Spleen (tissue), 7 donors: ENCODE data around the gene RPS27.
"Not testable (repeated sequence)": the region's sequence is repeated elsewhere in the genome, so short reads cannot be mapped to it uniquely, and the experiment has no call there.

Experiments used
- CTCF ChIP-seq, 11 experiments: fragments of 200-600 bp in 7 of 11; fragments of 450-650 bp in 4 of 11; sonication (generic) in 4 of 11; IDR thresholded peaks in 8 of 11; conservative IDR thresholded peaks in 3 of 11; 1 replicate in 7 of 11; 2 replicates in 4 of 11; pipeline versions ENCODE4 v1.4.0 to v1.8.0; 2016 to 2021; ENCODE audit warnings: antibody characterized with exemption in 11 of 11, inconsistent platforms in 4 of 11, mild to moderate bottlenecking in 1 of 11
- POLR2A ChIP-seq, 3 donors: fragments of 450-650 bp; IDR thresholded peaks; one replicate each; pipeline ENCODE4 v1.5.1; 2017; ENCODE audit warnings: antibody characterized with exemption in 3 of 3, mild to moderate bottlenecking in 1 of 3
- POLR2AphosphoS5 ChIP-seq, 3 donors: sonication (generic); formaldehyde crosslinking; IDR thresholded peaks; one replicate each; pipeline ENCODE4 v1.5.1; 2017; ENCODE audit warnings: antibody characterized with exemption in 3 of 3
- donor health status: DM: no; HTN: no; CAD: no; lungs with moderate emphysema.
- donor health status: DM: no; HTN: no; CAD: no.
- donor health status: DM: no; HTN: no; CAD: no.

- TF ChIP-seq POLR2A (IDR thresholded peaks at IDR 0.05); POLR2AphosphoS5 (IDR thresholded peaks at IDR 0.05); CTCF (IDR thresholded peaks at IDR 0.05 in 8 of 11, conservative IDR thresholded peaks at IDR 0.05 in 3 of 11): not testable (repeated sequence)
Measured at GRCh38 chr1:153979091-153979490, 11.5 kb upstream of the RPS27 start.
